Breast epithelium (tissue), 3 donors: Measurements from ENCODE around the gene LCP2.

ENCODE experiments used
- CTCF ChIP-seq, 3 donors: fragments of 450-650 bp; IDR thresholded peaks; one replicate each; pipeline ENCODE4 v1.5.1; 2016 to 2017; ENCODE audit warnings: antibody characterized with exemption in 3 of 3, mild to moderate bottlenecking in 3 of 3, moderate library complexity in 3 of 3
- POLR2A ChIP-seq: fragments of 450-650 bp; IDR thresholded peaks from one replicate; pipeline ENCODE4 v1.6.1; 2016; ENCODE audit warnings: antibody characterized with exemption, mild to moderate bottlenecking, moderate library complexity
- POLR2AphosphoS5 ChIP-seq, 3 donors: sonication (generic); formaldehyde crosslinking; IDR thresholded peaks; one replicate each; pipeline ENCODE4 v1.6.1; 2017; ENCODE audit warnings: antibody characterized with exemption in 3 of 3

- peak in 1 of 3 donors; percentile 26 for TF ChIP-seq CTCF (IDR thresholded peaks at IDR 0.05)
- no peak for TF ChIP-seq POLR2AphosphoS5 (IDR thresholded peaks at IDR 0.05)
- TF ChIP-seq POLR2A: no peak
These were observed 76.2 kb downstream of the LCP2 start for GRCh38 chr5:170221327-170221741.
